ENCODE data around the gene MEAK7.

The MEAK7 gene

DNA sequence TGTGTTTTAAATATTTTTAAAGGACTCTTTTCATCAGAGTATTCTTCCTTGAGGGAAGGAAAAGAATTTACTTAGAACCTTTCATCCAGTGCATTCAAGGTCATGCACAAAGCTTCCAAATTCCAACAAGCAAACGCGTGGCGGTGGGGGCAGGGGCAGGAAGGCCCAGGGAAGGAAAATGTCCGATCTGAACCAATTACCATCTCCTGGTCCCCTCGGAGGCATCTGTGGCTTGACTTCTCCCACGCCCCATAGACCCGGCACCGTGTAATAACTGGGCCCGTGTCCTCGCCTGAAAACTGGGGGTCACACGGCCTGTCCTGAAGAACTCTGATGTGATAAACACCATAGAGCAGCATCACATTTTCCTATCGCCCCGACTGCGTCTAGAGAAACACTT, 18.3 kb downstream of the MEAK7 start:
- DNase-seq = no peak

DNA sequence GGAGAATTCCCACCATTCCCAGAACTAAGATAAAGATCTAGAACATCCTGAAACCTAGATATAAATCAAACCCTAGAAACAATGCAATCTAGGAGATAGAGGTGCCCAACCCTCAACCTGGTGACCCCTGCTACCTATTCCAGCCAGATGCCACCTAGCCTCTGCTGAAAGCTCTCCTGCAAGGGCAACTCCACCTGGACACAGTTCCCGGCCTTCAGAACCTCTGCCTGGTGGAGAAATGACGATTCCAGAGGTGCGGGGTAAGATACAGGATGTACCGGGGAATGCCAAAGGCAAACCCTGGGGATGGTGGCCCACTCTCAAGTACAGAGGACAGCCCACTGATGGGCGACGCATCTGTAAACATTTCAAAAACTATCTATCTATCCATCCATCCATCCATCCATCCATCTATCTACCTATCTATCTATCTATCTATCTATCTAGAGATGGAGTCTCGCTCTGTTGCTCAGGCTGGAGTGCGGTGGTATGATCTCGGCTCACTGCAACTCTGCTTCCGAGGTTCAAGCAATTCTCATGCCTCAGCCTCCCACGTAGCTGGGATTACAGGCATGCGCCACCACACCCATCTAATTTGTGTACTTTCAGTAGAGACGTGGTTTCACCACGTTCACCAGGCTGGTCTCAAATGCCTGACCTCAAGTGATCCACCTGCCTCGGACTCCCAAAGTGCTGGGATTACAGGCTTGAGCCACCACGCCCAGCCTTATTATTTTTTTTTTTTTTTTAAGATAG, 19.0 kb downstream of the MEAK7 start:
- no peak for DNase-seq

GRCh38 chr16:84484579-84485254, 19.7 kb downstream of the MEAK7 start:
- DNase-seq = peak; percentile 38

DNA sequence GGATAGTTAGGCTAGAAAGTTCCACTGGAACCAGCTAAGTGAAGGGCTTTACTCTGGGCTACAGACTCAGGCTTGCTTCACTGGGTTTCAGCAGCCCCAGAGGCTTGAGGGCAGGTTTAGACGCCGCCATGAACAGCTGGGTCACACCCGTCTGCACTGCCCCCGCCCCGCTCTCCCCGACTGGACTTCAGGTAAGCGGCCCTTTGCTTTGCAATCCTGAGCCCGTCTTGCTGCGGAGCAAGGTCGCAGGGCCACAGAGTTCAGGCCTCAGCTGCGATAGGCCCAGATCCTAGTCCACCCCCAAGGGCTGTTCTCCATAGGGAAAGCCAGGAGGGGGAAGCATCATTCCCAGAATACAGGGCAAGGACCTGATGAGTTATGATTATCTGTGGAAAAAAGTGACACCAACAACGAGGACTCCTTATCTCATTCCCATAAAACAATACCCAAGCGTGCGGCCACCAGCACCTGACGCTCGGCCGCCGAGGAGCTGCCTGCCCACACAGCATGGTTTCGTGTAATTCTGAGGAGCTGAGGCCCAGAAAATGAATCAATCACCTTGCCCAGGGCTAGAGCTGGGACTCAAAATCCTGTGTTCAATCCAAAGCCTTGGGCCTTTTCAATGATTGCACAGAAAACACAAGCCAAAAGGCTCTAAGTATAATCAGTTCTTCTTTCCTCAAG, 20.4 kb downstream of the MEAK7 start:
- DNase-seq = no peak

DNA sequence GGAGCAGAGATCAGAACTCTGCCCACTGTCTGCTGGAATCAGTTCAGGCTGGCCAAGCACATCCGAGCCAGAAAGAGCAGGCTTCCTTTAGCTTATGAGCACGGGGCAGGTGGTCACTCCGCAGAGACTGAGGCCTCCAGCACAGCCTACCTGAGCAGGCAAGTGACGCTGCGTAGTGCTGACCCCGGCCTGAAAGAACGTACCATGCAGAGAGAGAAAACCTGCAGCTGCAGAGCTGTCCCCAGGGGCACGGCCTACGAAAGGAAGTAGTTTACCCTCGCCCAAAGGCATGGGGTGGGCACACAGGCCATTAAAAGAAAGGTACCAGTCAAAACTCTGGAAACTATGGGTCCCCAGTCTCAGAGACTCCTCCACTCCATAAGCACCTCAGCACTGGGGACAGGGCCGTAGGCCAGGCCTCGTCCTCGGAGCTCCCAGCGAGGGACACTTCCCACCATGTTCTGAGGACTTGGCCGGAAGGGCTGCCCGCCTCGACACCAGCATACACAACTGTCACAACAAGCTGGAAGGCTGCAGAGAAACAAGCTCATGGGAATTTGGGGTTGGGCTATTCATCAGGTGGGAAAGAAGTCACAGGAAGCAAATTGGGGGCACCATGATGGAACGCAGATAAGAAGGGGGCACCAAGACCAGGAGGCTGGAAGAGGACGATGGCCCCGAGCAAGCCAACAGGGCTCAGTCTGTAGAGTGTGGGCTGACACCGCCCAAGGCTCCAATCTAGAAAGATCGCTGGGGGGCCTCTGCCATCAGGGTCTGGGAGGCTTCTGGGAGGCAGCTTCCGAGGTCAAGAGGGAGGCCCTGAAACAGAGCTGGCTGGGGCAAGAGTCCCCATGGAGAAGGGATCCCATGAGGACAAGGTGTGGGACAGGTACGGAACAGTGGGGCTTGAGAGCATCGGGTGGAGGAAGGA, 21.2 kb downstream of the MEAK7 start:
- DNase-seq = no peak

- DNase-seq = no peak
Observed at GRCh38 chr16:84482001-84482891, 22.2 kb downstream of the MEAK7 start.

- no peak for DNase-seq
Observed at GRCh38 chr16:84481051-84481735, 23.3 kb downstream of the MEAK7 start.

DNA sequence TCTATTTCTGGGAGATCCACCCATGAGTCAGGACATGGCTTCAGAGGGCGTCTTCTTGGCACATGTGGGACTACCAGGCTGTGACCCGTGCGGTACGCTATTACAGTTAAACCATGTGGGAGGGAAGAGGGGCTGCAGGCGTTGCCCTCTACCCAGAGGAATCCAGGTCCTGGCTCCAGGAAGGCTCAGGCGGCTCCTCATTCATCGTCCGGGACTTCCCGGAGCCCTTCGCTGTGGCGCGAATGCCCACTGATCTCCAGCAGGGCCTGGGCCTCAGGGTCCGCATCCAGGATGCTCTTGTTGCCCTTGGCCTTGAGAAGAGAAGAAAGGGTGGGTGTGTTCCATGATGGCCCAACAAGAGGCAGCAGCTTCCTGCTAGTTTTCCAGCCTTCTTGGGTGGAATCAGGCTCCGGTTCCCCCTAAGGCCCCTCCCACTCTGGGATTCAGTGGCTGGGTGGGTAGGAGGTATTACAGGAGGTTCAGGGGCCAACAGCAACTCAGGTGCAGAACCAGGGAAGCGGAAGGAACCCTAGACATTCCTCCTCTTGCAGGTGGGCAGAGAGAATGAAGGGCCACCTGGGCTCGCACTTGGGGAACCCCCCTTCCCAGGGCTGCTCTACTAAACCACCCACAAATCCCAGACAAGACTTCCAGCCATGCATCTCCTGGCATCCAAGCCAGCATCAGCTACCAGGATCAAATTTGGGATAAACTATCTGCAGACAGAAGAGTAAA, 24.6 kb downstream of the MEAK7 start:
- no peak for DNase-seq

DNA sequence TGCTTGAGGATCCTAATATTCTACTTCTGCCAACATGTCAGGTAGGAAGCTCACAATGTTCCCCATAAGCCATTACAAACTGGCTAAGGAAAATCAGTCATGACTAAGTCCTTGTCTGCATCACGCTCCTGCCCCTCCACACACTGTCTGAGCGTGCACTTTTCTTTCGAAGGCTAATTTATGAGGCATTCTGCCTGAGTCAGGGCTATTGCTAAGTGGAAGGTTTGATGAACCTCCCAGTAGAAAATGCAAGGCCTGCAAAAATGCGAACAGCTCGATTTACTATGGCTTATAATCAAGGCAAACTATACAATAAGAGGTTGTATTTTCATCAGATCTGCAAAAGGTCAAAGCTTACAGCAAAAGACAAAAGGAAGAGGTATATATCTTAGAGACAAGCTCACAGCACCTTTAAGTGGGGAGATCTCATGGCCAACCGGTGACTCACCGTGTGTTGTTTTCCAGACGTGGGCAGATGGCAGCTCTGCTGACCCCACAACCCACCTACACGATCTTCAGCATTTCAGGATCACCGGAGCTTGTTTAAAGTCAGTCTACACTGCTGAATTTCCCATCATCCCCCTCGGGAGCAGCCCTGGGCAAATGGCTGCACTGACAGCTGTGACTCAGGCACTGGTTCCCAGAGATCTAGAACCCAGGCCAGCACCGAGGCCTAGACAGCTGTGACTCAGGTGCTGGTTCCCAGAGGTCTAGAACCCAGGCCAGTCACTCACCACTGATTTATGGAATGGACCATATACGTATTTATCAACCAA, 26.1 kb downstream of the MEAK7 start:
- DNase-seq = peak; percentile 71

DNA sequence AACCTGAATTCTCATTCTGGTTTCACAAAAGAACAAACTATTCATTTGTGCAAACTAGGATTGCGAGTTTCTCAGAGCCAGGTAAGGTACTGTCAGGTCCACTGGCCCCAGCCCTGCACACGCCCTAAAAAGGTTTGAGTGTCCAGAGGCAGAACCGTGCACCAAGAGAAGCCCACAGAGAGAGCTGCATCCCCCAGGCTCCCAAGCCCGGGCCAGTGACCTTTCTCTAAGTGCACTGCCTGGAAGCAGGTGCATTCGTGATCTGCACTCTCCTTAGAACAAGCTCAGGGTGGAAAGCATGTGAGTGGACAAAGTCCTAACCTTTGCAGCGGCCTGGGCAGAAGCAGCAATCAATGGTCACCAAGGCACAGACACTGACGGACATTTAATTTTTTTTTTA, 26.8 kb downstream of the MEAK7 start:
- DNase-seq = no peak

DNA sequence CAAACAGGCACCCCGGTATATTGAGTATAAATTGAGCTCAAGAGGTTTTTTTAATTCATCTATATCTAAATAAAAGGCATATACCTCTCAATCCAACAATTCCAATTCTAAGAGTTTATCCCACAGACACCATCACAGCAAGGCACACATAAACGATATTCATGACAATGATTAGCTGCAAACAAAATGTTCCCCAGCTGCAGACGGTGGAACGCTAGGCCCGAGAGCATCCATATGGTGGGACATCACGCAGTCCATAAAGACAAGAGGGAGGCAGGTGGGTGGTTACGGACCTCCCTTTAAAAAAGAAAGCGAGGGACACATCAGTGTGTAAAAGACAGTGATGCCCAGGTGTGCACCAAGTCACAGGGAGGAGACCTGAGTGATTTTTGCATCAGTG, 28.1 kb downstream of the MEAK7 start:
- no peak for DNase-seq

- no peak for DNase-seq
Observed at GRCh38 chr16:84475643-84476240, 28.7 kb downstream of the MEAK7 start.

GRCh38 chr16:84471966-84472365, 32.5 kb downstream of the MEAK7 start:
- no peak for DNase-seq

DNA sequence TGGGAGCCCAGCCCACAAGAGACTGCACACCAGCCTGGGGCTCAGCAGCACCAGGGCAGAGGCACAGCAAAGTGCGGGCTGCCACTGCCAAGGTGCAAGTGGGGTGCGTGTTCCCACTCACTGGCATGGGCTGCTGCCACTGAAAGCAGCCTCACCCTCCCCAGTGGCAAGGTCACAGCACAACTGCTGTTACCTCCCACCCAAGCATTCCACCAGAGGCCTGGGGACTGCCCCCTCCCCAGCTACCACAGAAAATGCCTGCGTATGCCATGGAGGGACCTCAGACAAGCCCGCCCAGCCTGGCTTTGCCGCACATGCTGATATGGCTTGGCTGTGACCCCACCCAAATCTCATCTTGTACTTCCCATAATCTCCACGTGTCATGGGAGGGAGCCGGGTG, 33.1 kb downstream of the MEAK7 start:
- no peak for DNase-seq

DNA sequence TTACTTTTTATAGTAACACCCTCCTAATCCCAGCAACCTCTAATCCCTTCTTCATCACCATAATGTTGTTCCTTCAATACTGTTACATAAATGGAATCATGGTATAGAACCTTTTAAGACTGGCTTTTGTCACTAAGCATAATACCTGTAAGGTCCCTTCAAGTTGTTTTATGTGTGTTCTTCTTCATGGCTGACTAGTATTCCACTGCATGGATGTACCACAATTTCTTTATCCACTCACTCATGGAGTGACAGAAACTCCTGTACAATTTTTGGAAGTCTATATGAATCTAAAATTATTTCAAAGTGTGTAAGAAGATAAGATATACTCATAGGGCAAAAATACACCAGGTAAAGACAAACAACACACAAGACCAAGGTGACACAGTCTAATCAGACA, 36.8 kb downstream of the MEAK7 start:
- DNase-seq = no peak

DNA sequence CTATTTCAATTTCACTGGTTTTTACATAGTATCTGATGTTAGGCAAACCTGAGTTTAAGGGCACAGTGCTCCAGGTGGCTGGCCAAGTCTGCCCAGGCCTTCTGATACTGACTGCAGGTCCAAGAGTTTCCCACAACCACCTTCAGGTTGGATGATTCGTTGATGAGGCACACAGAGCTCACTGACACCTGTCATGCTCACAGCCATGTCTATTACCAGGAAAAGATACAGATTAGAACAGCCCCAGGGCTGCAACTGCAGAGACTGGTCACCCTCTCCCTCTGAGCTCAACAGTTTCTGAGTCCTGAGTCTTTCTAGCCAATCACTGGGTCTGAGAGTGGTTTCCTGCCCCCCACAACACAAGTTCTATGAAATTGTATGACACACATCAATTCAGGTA, 37.2 kb downstream of the MEAK7 start:
- no peak for DNase-seq

DNA sequence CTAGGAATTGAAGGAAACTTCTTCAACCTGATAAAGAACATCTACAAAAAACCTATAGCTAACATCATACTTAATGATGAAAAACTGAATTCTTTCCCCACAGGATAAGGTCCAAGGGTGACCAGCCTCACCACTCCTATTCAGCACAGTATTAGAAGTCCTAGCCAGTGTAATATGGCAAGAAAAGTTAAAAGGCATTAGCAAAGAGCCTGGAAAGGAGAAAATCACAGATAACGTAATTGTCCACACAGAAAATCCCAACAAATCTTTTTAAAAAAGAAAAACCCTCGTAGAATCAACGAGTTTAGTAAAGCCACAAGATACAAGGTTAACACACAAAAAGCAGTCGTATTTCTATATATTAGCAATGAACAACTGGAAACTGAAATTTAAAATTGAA, 37.8 kb downstream of the MEAK7 start:
- no peak for DNase-seq

GRCh38 chr16:84465154-84465553, 39.3 kb downstream of the MEAK7 start:
- no peak for DNase-seq

DNA sequence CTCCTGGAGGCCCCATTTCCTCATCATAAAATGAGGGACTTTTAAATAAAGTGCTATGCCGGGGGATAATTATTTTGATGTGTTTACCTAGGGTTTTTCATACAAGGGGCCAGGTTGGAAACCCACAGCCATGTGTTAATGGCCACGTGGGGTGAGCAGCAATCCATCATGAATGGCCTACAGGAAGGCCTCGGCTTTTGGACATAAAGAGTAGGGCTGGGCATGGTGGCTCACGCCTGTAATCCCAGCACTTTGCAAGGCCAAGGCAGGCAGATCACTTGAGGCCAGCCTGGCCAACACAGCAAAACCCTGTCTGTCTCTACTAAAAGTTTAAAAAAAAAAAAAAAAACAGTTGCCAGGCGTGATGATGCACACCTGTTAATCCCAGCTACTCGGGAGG, 40.3 kb downstream of the MEAK7 start:
- DNase-seq = no peak

All from fibroblast of skin of right quadriceps (primary cell).